GM23248 (cell line): ENCODE measurements around the gene RAB8A. TPM values are rescaled to one million over a fixed set of nuclear protein-coding genes. Genes with fewer than 3 reads are reported as not detected.
A peak's percentile ranks its signal among the peaks of the same experiment; 100 is the strongest.

Experiments used
- DNase-seq: peaks from one replicate; pipeline ENCODE4 v3.0.0-alpha.2; 2015
- H2AFZ ChIP-seq: fragments of 200-600 bp; sonication (generic); 2 replicates; pipeline ENCODE4 v1.6.1; 2016; ENCODE audit warnings: antibody characterized with exemption
- H3F3A ChIP-seq: fragments of 200-600 bp; sonication (generic); 2 replicates; pipeline ENCODE4 v1.6.1; 2016; ENCODE audit warnings: mild to moderate bottlenecking, antibody characterized with exemption, mixed run types; ENCODE audit not compliant: insufficient read depth
- H3K27ac ChIP-seq: fragments of 200-600 bp; sonication (generic); 2 replicates; pipeline ENCODE4 v1.5.1; 2016; ENCODE audit warnings: mild to moderate bottlenecking
- H3K27me3 ChIP-seq: fragments of 200-600 bp; sonication (generic); replicated peaks from 2 replicates; pipeline ENCODE4 v1.6.1; 2016; ENCODE audit warnings: mild to moderate bottlenecking; ENCODE audit not compliant: insufficient read depth
- H3K36me3 ChIP-seq: fragments of 200-600 bp; sonication (generic); 2 replicates; pipeline ENCODE4 v1.6.1; 2016; ENCODE audit warnings: low read depth, mild to moderate bottlenecking
- H3K4me1 ChIP-seq: fragments of 200-600 bp; sonication (generic); 2 replicates; pipeline ENCODE4 v1.6.1; 2016; ENCODE audit warnings: mild to moderate bottlenecking; ENCODE audit not compliant: insufficient read depth
- H3K4me2 ChIP-seq: fragments of 200-600 bp; sonication (generic); one replicate; pipeline ENCODE4 v1.6.1; 2016; ENCODE audit warnings: mild to moderate bottlenecking; ENCODE audit not compliant: unreplicated experiment
- H3K4me3 ChIP-seq: fragments of 200-600 bp; sonication (generic); 2 replicates; pipeline ENCODE4 v1.5.1; 2016; ENCODE audit warnings: mild to moderate bottlenecking
- H3K79me2 ChIP-seq: fragments of 200-600 bp; sonication (generic); 2 replicates; pipeline ENCODE4 v1.6.1; 2016; ENCODE audit warnings: mild to moderate bottlenecking; ENCODE audit not compliant: insufficient read depth
- H3K9ac ChIP-seq: fragments of 200-600 bp; sonication (generic); 2 replicates; pipeline ENCODE4 v1.6.1; 2016; ENCODE audit warnings: mild to moderate bottlenecking
- H3K9me2 ChIP-seq: fragments of 200-600 bp; sonication (generic); 2 replicates; pipeline ENCODE4 v1.6.1; 2016; ENCODE audit warnings: mixed run types, mild to moderate bottlenecking, moderate library complexity; ENCODE audit not compliant: insufficient read depth
- H3K9me3 ChIP-seq: fragments of 200-600 bp; sonication (generic); one replicate; pipeline ENCODE4 v1.6.1; 2017; ENCODE audit warnings: low read depth
- H4K20me1 ChIP-seq: fragments of 200-600 bp; sonication (generic); 2 replicates; pipeline ENCODE4 v1.6.0; 2016; ENCODE audit not compliant: insufficient read depth
- EZH2 ChIP-seq: fragments of 200-600 bp; sonication (generic); IDR thresholded peaks from 2 replicates; pipeline ENCODE4 v1.6.1; 2018; ENCODE audit warnings: antibody characterized with exemption, mild to moderate bottlenecking; ENCODE audit not compliant: insufficient read depth, poor library complexity, severe bottlenecking
- EZH2phosphoT487 ChIP-seq: fragments of 200-600 bp; sonication (generic); IDR thresholded peaks from 2 replicates; pipeline ENCODE4 v1.6.1; 2018; ENCODE audit warnings: antibody characterized with exemption, moderate library complexity, mild to moderate bottlenecking, low read depth; ENCODE audit not compliant: insufficient read depth
- WGBS, 2 experiments: methylation state at CpG; one replicate each; pipeline ENCODE4 v1.1.6; 2015 to 2017; ENCODE audit warnings: low lambda C conversion rate in 2 of 2, low coverage in 1 of 2; ENCODE audit errors: missing lambda C conversion rate in 2 of 2; 5-methylcytosine and 5-hydroxymethylcytosine counted together
- in situ Hi-C: fragments of 300-500 bp; cut with MboI; formaldehyde crosslinking; loops from 2 replicates; pipeline ENCODE4 v1.15.0; 2020
- polyA plus RNA-seq: library from polyadenylated mRNA; unstranded; fragments of >200 nt; fragmentation: Nextera tagmentation; extraction: Ambion mirVana; gene quantifications from 2 replicates; pipeline ENCODE4 v1.2.1, GENCODE V29; 2016
- total RNA-seq: library from RNA; depleted of rRNA; stranded (reverse); fragments of >200 nt; shearing (Covaris generic); gene quantifications from 2 replicates; pipeline ENCODE4 v1.2.3, GENCODE V29; 2014

The RAB8A gene
- total and polyA plus RNA-seq, 2 experiments from 2014 or later = 42.6 to 112 TPM

GRCh38 chr19:16066611-16067104, 45.0 kb upstream of the RAB8A start:
- H3K79me2 ChIP-seq = peaks cover 47% of the 10 kb centered on the region
- peaks cover 53% of the 10 kb centered on the region for H3K4me1 ChIP-seq
- peak overlapping the region; percentile 37 for H2AFZ ChIP-seq
- in situ Hi-C loops = no loop called here
- H3K27ac ChIP-seq = peak overlapping the region; percentile 53
- peak overlapping the region; percentile 45 for H3K9ac ChIP-seq
- H3K9me3 ChIP-seq = no peaks in the 10 kb centered on the region
- DNase-seq = peak; percentile 60
- H3K36me3 ChIP-seq = no peaks in the 10 kb centered on the region
- H3K9me2 ChIP-seq = no peaks in the 10 kb centered on the region
- peaks cover 52% of the 10 kb centered on the region for H3F3A ChIP-seq
- peak overlapping the region; percentile 54 for H3K4me2 ChIP-seq
- H3K27me3 ChIP-seq = no peaks in the 10 kb centered on the region
- no peak overlapping the region; the same call in 1 of the 2 replicates for H3K4me3 ChIP-seq
- no peak for TF ChIP-seq EZH2phosphoT487
- TF ChIP-seq EZH2 = no peak
- H4K20me1 ChIP-seq = no peaks in the 10 kb centered on the region
- WGBS, 2 experiments = 24 to 38% methylated on average over 5 to 6 of the region's 6 CpGs

GRCh38 chr19:16067205-16067938, 44.3 kb upstream of the RAB8A start:
- DNase-seq = peak; percentile 95
- in situ Hi-C loops = no loop called here
- H3K36me3 ChIP-seq = no peaks in the 10 kb centered on the region
- WGBS, 2 experiments = 49 to 51% methylated on average over 39 to 40 of the region's 40 CpGs
- peak overlapping the region; percentile 68 for H3K4me3 ChIP-seq
- peak overlapping the region; percentile 45 for H3K9ac ChIP-seq
- no peaks in the 10 kb centered on the region for H3K27me3 ChIP-seq
- peak overlapping the region; percentile 54 for H3K4me2 ChIP-seq
- H3K9me2 ChIP-seq = no peaks in the 10 kb centered on the region
- H3F3A ChIP-seq = peaks cover 52% of the 10 kb centered on the region
- H3K27ac ChIP-seq = peak overlapping the region; percentile 53
- peaks cover 53% of the 10 kb centered on the region for H3K4me1 ChIP-seq
- peaks cover 48% of the 10 kb centered on the region for H3K79me2 ChIP-seq
- no peaks in the 10 kb centered on the region for H4K20me1 ChIP-seq
- H3K9me3 ChIP-seq = no peaks in the 10 kb centered on the region
- TF ChIP-seq EZH2 = no peak
- H2AFZ ChIP-seq = peak overlapping the region; percentile 37

GRCh38 chr19:16068696-16069259, 42.9 kb upstream of the RAB8A start:
- H3K27ac ChIP-seq = no peak overlapping the region
- peaks cover 45% of the 10 kb centered on the region for H3K4me1 ChIP-seq
- 91 to 94% methylated on average over 10 of the region's 10 CpGs for WGBS, 2 experiments
- no peak for DNase-seq
- no peaks in the 10 kb centered on the region for H4K20me1 ChIP-seq
- in situ Hi-C loops = no loop called here
- no peaks in the 10 kb centered on the region for H3K9me3 ChIP-seq
- no peaks in the 10 kb centered on the region for H3K27me3 ChIP-seq
- H3K9ac ChIP-seq = peak overlapping the region; percentile 19; the same call in 1 of the 2 replicates
- TF ChIP-seq EZH2 (no peak), EZH2phosphoT487 (no peak)
- no peaks in the 10 kb centered on the region for H3K36me3 ChIP-seq
- H3K4me2 ChIP-seq = peak overlapping the region; percentile 54
- no peak overlapping the region for H2AFZ ChIP-seq
- H3F3A ChIP-seq = peaks cover 50% of the 10 kb centered on the region
- H3K4me3 ChIP-seq = peak overlapping the region; percentile 68
- no peaks in the 10 kb centered on the region for H3K9me2 ChIP-seq
- peaks cover 55% of the 10 kb centered on the region for H3K79me2 ChIP-seq

DNA sequence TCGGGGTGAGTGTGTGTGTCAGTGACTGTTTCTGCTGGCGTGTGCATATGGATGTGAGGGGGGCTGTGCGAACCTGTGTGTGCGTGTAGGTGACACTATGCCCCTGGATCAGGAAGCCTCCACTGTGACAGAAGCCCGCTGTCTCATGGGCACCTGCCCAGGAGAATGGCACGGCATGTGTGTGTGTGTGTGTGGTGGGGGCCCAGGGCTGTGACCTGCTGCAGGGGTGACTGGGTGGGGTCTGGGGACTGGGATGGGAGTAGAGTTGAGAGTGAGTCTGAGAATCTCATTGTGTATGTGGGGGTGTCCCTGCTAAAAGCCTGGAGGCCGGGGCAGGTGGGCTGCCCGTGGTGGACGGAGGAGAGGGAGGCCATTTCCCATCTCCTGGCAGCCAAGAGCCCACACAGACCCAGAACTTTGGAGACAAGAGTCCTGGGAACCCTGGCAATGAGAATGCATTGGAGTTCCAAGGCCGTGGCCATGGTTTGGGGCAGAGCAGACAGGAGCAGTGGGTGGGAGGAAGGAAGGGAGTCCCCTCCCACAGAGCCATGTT, 41.8 kb upstream of the RAB8A start:
- Histone ChIP-seq H3K9me2 (no peaks in the 10 kb centered on the region), H3K9ac (peak overlapping the region; percentile 61), H3K4me2 (peak overlapping the region; percentile 61), H3F3A (peaks cover 51% of the 10 kb centered on the region), H3K4me3 (peak overlapping the region; percentile 43), H3K27me3 (no peaks in the 10 kb centered on the region), H4K20me1 (no peaks in the 10 kb centered on the region), H2AFZ (peak overlapping the region; percentile 77), H3K9me3 (no peaks in the 10 kb centered on the region), H3K36me3 (no peaks in the 10 kb centered on the region), H3K79me2 (peaks cover 62% of the 10 kb centered on the region), H3K4me1 (peaks cover 34% of the 10 kb centered on the region), H3K27ac (peak overlapping the region; percentile 69)
- in situ Hi-C loops = no loop called here
- WGBS, 2 experiments = 80 to 85% methylated on average over 10 of the region's 10 CpGs
- TF ChIP-seq EZH2phosphoT487 (no peak), EZH2 (no peak)
- DNase-seq = no peak
